ENCODE results near the gene GCHFR.

Gene GCHFR

DNA sequence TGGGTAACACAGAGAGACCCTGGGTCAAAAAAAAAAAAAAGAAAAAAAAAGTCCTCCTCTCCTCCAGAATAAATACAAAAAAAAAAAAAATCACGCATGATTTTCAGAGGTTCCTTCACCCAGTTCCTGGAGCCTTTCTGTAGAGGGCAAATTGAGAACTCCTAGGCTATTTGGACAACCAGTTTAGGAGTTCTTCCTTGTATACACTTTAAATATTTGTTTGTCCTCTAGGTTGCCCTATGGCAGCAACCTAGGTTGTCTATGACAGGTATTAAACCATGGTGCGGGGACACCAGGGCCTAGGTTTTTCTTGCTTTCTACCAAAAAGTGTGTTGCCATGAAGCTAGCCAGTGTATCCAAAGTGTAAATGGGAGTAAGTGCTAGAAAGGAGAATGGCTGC is 39.2 kb downstream of the GCHFR start:
- Mint-ChIP-seq H3K27me3 (ENCODE audit: low read depth) (no peaks in the 10 kb centered on the region), H3K4me3 (no peak overlapping the region), H3K27ac (no peak overlapping the region), H3K4me1 (ENCODE audit: low read depth) (peaks cover 9% of the 10 kb centered on the region), H3K36me3 (ENCODE audit: low read depth) (peaks cover 22% of the 10 kb centered on the region), H3K9me3 (no peaks in the 10 kb centered on the region)
- DNase-seq (ENCODE audit: low spot score): no peak

DNA sequence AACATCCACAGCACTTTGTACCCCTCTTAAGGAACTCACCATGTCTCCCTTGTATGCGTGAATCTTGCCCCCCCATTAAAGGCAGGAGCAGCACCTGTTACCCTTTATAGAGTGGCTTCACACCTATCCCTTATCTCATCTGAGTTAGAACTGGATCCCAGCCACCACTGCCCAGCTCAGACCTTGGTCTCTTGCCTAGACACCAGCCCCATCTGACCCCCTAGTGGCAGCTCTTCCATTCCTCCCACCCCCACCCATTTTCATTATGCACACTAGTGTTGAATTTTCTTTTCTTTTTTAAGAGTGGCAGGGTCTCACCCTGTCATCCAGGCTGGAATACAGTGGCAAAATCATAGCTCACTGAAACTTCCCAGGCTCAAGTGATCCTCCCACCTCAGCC is 39.8 kb downstream of the GCHFR start:
- H3K27ac Mint-ChIP-seq: no peak overlapping the region
- H3K27me3 Mint-ChIP-seq (ENCODE audit: low read depth): no peaks in the 10 kb centered on the region
- H3K4me3 Mint-ChIP-seq: no peak overlapping the region
- DNase-seq (ENCODE audit: low spot score): no peak
- H3K4me1 Mint-ChIP-seq (ENCODE audit: low read depth): peaks cover 13% of the 10 kb centered on the region
- H3K36me3 Mint-ChIP-seq (ENCODE audit: low read depth): peaks cover 17% of the 10 kb centered on the region
- H3K9me3 Mint-ChIP-seq: no peaks in the 10 kb centered on the region

DNA sequence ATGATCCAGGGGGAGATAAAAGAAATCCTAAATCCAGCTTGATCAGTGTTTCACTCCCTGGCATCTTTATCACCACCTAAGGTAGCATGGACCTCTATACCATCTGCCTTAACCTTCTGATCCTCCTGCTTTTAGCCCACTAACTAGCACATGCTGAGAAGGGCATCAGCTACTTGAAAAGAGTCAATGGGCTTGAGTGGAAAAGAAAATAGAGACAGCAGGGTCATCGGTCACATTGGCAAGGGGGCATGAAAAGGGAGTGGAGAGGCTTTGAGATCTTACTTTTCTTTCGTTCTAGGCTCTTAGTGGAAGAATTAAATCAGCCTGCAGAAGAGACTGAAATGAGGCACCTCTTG is 42.8 kb downstream of the GCHFR start:
- Mint-ChIP-seq H3K9me3 (no peaks in the 10 kb centered on the region), H3K36me3 (ENCODE audit: low read depth) (peaks cover 23% of the 10 kb centered on the region), H3K4me3 (peak overlapping the region; percentile 98), H3K27me3 (ENCODE audit: low read depth) (no peaks in the 10 kb centered on the region), H3K27ac (peak overlapping the region; percentile 99), H3K4me1 (ENCODE audit: low read depth) (peaks cover 13% of the 10 kb centered on the region)
- DNase-seq (ENCODE audit: low spot score): no peak

DNA sequence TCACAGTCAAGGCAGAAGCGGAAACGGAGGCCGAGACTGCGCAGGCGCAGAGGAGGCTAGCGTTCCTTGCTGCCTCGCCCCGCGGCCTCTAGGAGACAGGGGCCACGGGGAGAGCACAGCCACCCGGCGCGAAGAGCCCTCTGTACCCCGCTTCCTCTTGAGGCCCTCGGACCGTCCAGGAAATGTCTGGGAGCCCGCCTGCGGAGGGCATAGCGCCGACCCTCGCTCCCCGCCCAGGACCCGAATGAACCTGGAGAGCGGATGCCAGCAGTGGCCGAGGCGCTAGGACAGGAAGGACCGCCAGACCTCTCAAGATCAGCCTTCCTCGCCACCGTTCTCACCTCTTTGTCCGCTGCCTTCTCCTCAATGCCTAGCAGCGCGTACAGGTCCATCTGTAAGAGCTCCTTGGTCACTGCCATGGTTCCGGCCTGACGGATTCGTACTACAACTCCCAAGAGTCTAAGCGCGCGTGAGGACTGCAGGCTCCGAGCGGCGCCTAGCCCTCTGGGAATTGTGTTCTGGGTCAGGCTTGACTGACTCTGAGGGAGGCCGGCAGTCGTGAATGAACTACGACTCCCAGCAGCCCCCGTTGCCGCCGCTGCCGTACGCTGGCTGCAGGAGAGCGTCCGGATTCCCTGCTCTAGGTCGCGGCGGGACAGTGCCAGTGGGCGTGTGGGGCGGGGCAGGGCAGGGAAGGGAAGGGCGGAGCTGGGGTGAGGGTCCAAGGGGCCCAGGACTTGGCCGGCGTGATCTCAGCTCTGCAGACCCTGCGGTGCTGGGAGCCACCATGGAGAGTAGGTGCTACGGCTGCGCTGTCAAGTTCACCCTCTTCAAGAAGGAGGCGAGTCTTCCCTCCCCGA is 43.4 kb downstream of the GCHFR start, which contains the start of the genes DNAJC17 and ZFYVE19:
DNAJC17 (minus strand) TSS at position 446 of the 860 bp plus-strand sequence; CDS start at position 419, 27 bp downstream.
ZFYVE19 (plus strand) TSS at position 62 of the 860 bp plus-strand sequence; CDS start at position 563, 501 bp downstream.
- no peaks in the 10 kb centered on the region for H3K27me3 Mint-ChIP-seq (ENCODE audit: low read depth)
- H3K27ac Mint-ChIP-seq: peak within 1 kb of the TSS; percentile 99
- peak within 1 kb of the TSS; percentile 98 for H3K4me3 Mint-ChIP-seq
- peaks cover 13% of the 10 kb centered on the region for H3K4me1 Mint-ChIP-seq (ENCODE audit: low read depth)
- DNase-seq (ENCODE audit: low spot score): peak; percentile 95
- peaks cover 20% of the 10 kb centered on the region for H3K36me3 Mint-ChIP-seq (ENCODE audit: low read depth)
- no peaks in the 10 kb centered on the region for H3K9me3 Mint-ChIP-seq

DNA sequence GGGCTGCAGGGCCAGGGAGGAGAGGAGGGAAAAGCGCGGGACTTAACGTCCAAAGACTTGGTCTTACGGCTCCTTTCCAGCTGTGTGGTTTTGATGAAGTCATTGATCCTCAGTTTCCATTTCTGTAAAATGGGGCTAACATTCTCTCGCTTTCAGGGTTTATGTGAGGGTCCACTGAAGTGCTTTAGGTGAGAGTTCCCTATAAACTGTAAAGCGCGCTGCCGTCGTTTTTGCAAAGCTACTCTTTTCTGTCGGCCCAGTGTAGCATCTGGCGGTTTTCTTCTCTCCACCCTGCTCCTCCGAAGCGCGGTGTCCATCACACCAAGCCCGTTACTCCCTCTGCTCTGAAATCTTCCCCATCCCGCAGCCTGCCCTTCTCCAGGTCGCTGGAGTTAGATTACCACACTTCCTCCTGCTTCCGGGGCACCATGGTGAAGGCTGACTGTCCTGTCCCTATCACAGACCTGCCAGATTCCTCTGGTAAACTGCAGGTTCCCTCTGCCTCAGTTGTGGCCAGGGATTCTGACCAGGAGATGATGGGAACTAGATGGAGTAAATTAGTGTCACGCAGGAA is 44.1 kb downstream of the GCHFR start:
- peak overlapping the region; percentile 65 for H3K27ac Mint-ChIP-seq

DNA sequence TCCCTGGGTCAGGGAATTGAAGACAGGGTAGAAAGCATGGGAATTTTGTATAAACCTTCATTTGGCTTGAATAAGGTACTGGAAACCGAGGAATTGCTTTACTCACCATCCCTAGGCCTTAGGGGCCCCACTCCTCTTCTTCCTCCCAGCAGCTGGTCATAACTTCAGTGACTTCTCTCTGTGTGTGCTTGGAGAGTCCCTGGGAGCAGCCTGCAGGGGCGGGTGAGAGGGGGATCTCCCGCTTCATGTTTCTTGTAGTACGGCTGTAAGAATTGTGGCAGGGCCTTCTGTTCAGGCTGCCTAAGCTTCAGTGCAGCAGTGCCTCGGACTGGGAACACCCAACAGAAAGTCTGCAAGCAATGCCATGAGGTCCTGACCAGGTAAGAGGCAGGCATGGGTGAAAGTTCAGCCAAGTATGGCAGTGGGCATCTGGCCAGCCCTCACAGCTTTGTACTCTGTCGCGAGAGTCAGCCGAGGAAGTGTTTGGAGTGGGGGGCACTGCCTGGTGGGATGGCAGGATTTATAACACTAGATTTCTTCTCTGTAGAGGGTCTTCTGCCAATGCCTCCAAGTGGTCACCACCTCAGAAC is 45.1 kb downstream of the GCHFR start:
- Mint-ChIP-seq H3K4me3 (peak overlapping the region; percentile 98), H3K27me3 (ENCODE audit: low read depth) (no peaks in the 10 kb centered on the region), H3K9me3 (no peaks in the 10 kb centered on the region), H3K36me3 (ENCODE audit: low read depth) (peaks cover 17% of the 10 kb centered on the region), H3K27ac (no peak overlapping the region), H3K4me1 (ENCODE audit: low read depth) (peaks cover 13% of the 10 kb centered on the region)
- DNase-seq (ENCODE audit: low spot score): no peak

More for the DNA sequence above, 44.1 kb downstream of the GCHFR start:
- no peak for DNase-seq (ENCODE audit: low spot score)
- no peaks in the 10 kb centered on the region for H3K27me3 Mint-ChIP-seq (ENCODE audit: low read depth)
- H3K4me1 Mint-ChIP-seq (ENCODE audit: low read depth): peaks cover 13% of the 10 kb centered on the region
- peak overlapping the region; percentile 98 for H3K4me3 Mint-ChIP-seq
- H3K36me3 Mint-ChIP-seq (ENCODE audit: low read depth): peaks cover 20% of the 10 kb centered on the region
- no peaks in the 10 kb centered on the region for H3K9me3 Mint-ChIP-seq

DNA sequence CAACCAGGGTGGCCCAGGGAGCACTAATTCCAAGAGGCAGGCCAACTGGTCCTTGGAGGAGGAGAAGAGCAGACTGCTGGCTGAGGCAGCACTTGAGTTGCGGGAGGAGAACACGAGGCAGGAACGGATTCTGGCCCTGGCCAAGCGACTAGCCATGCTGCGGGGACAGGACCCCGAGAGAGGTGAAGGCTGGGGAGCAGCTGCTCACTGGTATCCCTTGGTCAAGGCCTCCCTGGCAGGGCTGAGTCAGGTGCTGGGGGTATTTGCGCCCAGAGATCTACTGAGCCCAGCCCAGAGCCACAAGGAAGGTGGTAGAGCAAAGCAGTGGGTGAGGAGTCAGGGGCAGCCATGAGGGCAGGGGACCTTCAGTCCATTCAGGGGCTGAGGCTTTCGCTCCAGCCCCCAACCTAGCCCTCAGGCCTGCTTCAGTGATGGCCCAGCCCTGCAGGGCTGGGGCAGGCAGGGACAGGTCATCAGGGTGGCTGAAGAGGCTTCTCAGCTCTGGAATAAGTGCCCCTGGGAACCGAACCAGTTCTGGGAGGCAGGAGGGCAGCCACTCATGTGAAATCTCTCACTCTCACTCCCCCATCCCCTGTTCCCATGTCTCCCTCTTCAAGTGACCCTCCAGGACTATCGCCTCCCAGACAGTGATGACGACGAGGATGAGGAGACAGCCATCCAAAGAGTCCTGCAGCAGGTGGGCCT is 49.0 kb downstream of the GCHFR start:
- no peak for DNase-seq (ENCODE audit: low spot score)
- Mint-ChIP-seq H3K27ac (peak overlapping the region; percentile 8), H3K4me1 (ENCODE audit: low read depth) (peaks cover 7% of the 10 kb centered on the region), H3K9me3 (no peaks in the 10 kb centered on the region), H3K36me3 (ENCODE audit: low read depth) (peaks cover 16% of the 10 kb centered on the region), H3K4me3 (no peak overlapping the region), H3K27me3 (ENCODE audit: low read depth) (no peaks in the 10 kb centered on the region)

DNA sequence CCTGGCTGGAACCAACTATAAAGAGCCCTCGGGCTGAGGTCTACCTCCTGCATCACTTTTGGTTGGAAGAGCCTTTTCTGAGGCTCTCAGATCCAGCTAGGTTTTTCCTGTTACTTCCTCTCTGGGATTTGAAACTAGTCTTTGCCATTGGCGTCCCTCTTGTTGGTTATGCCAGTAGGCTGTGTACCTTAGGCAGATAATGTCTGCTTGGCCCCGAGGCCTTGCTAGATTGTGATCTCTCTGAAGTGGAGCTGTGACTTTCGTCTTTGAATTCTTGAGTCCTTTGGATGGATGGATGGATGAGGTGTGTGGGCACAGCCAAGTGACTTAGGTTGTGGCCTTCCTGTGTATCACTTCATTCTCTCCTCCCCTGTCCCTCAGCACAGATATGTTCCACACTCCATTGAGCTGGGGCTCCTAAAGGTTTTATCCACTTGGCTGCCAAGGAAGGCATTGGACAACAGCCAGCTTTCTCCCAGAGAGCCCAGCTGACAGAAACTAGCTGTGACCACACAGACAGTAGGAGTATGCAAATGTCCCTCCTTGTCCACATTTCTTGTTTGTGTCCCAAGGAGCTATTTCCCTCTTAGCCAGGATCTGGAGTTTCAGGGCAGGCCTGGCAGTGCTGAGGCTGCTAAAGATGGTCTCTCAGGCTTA is 51.3 kb downstream of the GCHFR start:
- no peak overlapping the region for H3K4me3 Mint-ChIP-seq
- H3K27me3 Mint-ChIP-seq (ENCODE audit: low read depth): no peaks in the 10 kb centered on the region
- no peaks in the 10 kb centered on the region for H3K4me1 Mint-ChIP-seq (ENCODE audit: low read depth)
- no peaks in the 10 kb centered on the region for H3K9me3 Mint-ChIP-seq
- DNase-seq (ENCODE audit: low spot score): no peak
- no peak overlapping the region for H3K27ac Mint-ChIP-seq
- peaks cover 12% of the 10 kb centered on the region for H3K36me3 Mint-ChIP-seq (ENCODE audit: low read depth)

All from T-helper 2 cell treated with Interferon-gamma antibody and Interleukin-4, amounts not matched to agents 5 μg/mL and 100 μg/mL, for 36 hours (primary cell).